Nucleus accumbens (tissue), 56 donors: ENCODE measurements around the gene UBE2C.
"Not testable (repeated sequence)": the region's sequence is repeated elsewhere in the genome, so short reads cannot be mapped to it uniquely, and the experiment has no call there.

Source experiments
- DNase-seq, 56 donors: peaks; one replicate each; lab custom pipeline; 2025; lab: John Stamatoyannopoulos, UW

UBE2C gene

DNA sequence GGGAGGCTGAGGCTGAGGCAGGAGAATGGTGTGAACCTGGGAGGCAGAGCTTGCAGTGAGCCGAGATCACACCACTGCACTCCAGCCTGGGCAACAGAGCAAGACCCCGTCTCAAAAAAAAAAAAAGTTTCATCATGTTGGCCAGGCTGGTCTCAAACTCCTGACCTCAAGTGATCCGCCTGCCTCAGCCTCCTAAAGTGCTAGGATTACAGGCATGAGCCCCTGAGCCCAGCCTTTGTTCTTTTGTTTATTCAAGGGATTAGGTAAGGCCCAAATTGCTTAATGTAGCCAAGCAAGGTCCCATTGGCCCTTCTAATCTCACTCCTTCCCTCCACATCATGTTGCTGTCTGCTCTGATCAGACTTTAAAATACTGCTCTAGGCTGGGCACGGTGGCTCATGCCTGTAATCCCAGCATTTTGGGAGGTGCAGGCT lies 17.2 kb downstream of the UBE2C start:
- not testable (repeated sequence) for DNase-seq

DNA sequence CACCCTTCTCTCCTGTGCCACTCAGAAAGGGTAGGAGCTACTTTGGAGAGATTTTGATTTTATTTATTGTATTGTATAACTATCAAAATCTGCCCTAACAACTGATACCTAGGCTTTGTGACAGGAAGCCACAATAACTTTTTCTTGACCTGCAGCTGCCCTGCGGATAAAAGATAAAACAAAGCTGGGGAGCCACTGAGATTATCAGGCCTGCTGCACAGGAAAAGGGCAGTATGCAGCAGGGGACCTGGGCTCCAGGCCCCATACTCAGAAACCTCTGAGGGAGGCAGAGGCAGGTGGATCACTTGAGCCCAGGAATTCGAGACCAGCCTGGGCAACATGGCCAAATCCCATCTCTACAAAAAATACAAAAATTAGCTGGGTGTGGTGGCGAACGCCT lies 20.2 kb downstream of the UBE2C start:
- no peak for DNase-seq

DNA sequence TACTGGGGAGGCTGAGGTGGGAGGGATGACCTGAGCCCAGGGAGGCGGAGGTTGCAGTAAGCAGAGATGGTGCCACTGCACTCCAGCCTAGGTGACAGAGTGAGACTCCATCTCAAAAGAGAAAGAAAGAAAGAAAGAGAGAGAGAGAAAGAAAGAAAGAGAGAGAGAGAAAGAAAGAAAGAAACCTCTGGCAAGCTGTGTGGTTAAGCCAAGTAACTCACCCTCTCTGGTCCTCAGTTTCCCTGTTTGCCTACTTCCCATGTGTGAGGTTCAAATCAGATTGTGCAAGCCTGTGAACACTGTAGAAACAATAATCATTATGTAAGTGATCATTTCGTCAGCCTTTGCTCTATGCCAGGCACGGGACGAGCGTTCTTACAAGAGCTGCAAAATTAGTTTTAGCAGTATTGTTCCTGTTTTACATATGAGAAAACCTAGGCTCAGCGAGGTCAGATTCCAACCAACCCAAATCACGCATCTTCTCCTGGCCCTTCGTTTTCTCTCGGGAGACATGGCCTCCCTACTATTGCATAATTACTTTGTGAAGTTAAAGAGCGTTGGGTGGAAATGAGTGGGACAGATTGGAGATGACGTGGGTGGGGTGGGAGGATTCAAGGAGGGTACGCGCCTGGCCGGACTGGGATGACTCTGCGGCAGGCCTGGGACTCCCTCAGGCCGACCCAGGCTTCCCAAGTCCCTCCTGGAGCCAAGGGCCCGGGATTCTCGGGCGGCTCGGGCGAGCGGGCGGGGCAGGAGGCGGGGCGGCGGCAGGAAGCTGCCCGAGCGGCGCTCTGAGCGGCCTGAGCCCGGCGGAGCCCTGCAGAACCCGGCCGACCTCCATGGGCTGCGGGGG lies 20.8 kb downstream of the UBE2C start, which contains the start of gene SNX21:
Gene SNX21 (plus strand): TSS at position 770 of the 853 bp plus-strand sequence. CDS start 121 bp downstream, outside the sequence.
- DNase-seq: peak in 49 of 56 donors; percentile 20 to 79 (median 66)

DNA sequence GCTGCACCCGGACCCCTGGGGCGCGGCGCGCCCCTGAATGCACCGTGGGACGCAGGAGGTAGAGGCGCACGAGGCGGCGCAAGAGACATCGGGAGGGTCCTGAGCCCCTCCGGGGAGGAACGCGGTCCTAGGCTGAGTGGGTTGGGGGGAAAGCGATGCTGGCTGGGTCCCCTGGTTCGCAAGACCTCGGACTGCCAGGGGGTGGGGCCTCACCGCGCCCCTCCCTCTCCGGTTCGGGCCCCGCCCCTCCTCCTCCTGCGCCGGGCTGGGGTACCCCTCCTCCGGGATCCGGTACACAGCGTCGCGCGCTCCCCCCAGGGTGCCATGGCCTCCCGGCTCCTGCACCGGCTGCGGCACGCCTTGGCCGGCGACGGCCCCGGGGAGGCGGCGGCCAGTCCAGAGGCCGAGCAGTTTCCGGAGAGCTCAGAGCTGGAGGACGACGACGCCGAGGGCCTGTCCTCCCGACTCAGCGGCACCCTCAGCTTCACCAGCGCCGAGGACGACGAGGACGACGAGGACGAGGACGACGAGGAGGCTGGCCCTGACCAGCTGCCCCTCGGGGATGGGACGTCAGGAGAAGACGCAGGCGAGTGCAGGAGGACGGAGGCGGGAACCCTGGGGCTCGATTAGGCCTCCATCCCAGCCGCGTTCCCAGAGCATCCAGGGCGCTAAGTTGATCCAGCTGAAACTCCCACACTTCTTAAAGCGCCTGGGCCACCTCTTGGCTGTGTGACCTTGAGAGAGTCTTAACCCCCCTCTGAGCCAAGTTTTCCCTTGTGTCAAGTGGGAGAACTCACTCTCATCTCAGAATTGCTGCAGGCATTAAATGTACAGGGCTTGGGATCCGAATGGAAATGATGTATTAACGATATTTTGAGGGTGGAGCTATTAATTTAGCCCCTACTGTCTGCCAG lies 21.7 kb downstream of the UBE2C start:
- DNase-seq: peak in 54 of 56 donors; percentile 12 to 82 (median 67)

DNA sequence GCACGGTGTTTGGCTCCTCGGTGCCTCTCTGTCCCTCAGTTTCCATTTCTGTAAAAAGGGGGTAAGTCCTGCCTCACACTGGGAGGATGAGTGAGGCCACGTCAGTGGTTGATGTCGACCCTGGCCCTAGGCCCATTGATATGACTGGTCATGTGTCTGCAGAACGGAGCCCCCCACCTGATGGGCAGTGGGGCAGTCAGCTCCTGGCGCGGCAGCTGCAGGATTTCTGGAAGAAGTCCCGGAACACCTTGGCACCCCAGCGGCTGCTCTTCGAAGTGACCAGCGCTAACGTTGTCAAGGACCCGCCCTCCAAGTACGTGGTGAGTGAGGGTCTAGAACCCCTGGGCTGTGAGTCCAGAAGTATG lies 22.3 kb downstream of the UBE2C start:
- DNase-seq: peak in 1 of 56 donors; percentile 18

DNA sequence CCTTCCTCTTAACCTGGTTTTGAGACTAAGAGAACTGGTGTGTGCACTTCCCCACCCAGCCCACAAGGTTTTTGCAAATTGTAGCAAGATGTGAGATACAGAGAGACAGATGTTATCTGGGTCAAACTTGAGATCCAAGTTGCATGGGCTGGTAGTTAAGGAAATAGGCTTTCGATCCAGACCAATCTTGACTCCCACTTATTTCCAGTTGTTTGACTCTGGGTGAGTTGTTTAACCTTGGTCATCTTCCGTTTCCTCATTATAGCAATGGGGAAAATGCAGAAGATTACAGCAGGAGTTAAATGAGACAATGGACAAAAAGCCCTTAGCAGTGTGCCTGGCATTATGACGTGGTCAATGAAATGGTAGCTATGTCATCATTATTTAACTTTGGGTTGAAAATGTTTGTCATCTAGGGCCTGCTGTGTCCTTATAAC lies 22.9 kb downstream of the UBE2C start:
- DNase-seq: no peak

DNA sequence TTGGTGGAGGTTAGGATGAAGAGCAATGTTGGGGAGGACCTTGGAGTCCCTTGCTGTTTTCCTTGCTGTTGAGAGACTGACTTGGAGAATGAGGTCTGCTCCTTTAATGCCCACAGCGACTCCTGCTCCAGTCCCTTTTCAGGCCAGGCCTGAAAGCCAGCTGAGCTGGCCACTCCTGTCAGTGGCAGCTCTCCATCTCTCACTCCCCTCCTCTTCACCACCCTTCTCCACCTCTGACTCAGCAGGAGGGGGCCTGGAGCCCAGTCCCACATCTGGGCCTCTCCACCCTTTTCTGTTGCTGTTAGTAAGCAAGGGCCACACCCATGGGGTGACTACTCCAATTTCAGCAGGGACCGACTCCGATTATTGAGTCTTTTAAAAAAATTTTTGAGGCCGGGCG lies 23.4 kb downstream of the UBE2C start:
- peak in 1 of 56 donors; percentile 17 for DNase-seq

DNA sequence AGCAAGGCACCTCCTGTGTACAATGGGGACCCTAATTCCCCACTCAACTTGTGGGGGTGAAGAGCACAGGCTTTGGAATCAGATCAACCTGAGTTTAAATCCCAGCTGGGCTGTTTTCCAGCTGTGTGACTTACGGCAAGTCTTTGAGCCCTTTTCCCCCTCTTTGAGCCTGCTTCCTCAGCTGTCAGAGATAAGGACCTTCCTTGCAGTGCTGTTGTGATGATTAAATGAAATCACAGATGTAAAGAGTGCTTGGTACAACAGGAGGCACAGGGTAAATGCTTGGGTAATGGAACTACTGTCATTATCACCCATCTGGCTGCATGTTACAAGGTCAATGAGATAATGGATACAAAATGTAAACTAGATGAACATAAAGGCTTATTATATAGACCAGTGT lies 24.4 kb downstream of the UBE2C start:
- no peak for DNase-seq

DNA sequence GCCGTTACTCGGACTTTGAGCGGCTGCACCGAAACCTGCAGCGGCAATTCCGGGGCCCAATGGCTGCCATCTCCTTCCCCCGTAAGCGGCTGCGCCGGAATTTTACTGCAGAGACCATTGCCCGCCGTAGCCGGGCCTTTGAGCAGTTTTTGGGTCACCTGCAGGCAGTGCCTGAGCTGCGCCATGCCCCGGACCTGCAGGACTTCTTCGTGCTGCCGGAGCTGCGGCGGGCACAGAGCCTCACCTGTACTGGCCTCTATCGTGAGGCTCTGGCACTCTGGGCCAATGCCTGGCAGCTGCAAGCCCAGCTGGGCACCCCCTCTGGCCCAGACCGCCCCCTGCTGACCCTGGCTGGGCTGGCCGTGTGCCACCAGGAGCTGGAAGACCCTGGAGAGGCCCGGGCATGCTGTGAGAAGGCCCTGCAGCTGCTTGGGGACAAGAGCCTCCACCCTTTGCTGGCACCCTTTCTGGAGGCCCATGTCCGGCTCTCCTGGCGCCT lies 28.3 kb downstream of the UBE2C start:
- no peak for DNase-seq

DNA sequence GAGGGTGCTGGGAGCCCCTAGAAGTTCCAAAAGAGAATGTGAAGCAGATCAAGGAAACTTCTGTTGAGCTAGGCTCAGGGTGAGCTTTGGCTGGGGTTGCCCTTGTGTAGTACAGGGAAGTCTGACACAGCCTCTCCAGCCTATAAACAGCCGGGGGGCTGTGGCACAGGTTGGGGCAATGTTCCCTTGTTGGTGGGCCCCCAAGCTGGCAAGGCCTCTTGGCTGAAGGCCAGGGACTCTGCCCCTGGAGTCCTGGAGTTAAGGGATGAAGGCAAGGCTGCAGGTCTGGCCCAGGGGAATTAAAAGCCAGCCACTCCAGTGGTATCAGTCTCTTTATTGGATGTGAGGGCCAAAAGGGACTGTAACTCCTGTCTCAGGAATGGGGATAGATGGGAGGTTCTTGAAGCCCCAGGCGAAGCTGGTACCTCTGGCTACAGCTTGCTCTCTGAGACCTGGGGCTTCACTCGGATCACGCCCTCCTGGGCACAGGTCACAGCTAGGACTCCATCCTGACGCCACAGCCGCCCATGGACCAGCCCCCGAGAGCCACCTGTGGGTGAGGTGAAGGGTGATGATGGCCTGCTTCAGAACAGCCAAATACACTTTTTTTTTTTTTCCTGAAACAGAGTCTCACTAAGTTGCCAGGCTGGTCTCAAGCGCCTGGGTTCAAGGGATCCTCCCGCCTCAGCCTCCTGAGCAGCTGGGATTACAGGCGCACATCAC lies 29.1 kb downstream of the UBE2C start:
- DNase-seq: peak in 1 of 56 donors; percentile 5

DNA sequence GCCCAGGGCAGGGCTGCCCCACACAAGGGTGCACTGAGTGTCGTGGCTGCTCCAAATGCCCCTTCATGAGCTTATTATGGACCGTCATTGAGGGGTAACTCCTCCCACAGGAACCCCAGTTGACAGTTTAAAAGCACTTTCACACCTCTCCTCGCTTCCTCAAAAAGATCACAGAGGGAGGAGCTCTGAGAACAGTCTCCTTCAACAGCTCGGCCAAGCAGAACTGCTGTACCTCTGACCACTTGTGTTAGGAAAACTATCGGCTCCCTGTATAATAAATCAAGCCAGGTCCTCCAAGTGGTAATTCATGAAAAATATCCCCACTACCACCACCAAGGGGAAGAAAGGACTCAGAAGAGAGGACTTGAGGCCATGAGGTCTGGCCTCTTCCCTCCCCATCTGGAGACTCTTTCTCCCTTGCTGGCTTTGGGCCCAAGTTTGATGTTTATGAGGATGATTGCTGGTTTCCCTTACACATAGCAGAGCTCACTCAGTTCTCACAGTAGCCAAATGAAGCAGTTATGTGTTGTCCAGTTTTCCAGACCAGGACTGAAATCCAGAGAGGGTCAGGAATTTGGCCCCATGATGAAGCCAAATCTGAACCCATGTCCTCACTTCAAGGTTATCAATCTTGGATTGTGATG lies 29.8 kb downstream of the UBE2C start:
- DNase-seq: no peak

DNA sequence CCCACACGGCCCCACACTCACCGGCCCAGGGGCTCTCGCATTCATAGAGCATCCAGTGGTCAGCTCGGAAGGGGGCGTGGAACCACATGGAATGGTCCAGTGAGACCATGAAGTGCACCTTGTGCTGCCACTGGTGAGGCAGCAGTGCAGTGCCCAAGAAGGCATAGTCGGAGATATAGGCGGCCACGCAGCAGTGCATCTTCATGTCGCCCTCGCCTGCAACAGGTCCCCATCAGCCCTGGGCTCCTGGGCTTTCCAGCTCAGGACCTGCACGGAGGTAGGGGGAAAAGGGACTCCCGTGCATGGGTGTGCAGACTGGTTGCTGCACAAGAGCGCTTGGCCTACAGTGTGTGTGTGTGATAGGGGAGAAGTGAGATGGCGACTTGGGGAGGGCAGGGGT lies 31.1 kb downstream of the UBE2C start:
- DNase-seq: no peak

DNA sequence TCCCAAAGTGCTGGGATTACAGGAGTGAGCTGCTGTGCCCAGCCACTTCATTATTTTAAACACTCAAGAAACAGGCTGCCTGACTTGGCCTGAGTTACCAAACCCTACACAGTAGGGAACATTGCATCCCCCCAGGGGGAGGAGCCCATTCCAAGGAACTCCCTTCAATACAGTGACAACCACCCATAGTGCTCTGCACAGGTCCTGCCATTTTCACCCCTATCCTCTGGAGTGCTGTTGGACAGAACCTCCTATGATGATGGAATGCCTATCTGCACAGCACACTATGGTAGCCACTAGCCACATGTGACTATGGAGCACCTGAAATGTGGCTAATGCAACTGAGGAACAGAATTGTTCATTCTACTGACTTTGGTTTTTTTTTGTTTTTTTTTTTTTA lies 33.0 kb downstream of the UBE2C start:
- DNase-seq: no peak

DNA sequence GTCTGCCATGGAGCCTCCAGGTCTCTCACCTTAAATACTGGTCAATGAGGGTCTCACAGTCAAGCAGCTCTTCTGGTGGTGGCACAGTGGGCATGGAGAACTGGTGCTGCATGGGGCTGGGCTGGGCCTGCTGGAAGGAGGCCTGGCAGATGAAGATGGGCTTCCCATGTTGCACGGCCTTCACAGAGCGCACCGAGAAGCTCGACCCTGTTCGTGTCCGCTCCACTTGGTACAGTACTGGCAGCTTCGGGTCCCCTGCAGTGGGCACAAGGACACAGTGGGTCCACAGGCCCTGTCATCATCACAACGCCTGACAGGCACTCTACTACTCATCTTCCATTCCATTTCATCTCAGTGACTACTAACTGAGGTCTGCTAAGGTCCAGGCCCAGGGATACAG lies 36.0 kb downstream of the UBE2C start:
- no peak for DNase-seq

DNA sequence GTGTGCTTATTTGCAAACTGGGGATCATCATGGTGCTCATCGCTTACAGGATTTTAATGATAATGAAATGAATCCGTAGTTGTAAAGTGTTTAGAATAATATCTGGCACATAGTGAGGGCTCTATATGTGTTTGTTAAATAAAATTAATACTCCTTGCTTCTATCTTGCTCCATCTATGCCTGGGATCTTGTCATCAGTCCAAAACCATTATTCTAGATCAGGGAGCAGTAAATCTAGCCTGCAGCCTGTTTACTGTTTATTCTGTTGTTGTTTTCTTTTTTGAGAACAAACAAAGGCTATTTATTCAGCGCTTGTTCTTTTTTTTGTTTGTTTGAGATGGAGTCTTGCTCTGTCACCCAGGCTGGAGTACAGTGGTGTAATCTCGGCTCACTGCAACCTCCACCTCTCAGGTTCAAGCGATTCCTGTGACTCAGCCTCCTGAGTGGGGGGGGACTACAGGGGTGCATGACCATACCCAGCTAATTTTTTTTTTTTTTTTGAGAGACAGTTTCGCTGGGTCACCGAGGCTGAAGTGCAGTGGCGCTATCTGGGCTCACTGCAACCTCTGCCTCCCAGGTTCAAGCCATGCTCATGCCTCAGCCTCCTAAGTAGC lies 36.6 kb downstream of the UBE2C start:
- no peak for DNase-seq

DNA sequence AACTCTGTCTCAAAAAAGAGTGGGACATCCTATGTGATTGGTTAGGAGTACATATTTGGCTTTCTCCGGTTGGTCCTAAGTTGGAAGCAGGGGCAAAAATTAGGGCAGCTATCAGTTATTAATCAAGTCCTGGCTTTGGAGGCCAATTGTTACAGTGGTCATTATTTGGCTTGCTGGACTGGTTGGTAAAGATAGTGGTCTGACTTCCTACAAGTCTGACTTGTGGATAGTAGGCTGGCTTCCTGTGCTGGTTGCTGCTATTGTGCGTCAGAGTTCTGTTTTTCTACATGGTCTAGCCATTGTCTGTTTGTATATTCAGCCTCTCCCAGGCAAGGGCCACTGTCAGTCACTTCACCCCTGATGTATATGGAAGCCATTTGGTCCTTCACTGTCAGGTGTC lies 37.8 kb downstream of the UBE2C start:
- no peak for DNase-seq

DNA sequence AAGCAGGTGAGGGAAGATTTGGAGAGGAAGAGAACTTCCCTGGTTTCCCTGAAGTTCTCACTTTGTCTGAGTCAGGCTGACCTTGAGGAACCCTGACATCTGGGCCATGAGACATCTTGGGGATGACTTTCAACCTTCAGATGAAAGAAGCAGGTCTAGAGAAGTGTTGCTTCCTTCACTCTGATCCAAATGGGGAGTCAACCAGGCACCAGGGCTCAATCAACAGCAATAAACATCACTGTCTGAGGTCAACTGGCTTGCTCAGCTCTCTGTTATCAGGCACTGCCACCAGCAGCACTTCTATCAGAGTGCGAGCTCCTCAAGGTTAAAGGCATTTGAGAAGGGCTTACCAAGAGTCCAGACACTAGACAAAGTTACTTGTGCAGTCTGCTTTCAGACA lies 38.5 kb downstream of the UBE2C start:
- no peak for DNase-seq

DNA sequence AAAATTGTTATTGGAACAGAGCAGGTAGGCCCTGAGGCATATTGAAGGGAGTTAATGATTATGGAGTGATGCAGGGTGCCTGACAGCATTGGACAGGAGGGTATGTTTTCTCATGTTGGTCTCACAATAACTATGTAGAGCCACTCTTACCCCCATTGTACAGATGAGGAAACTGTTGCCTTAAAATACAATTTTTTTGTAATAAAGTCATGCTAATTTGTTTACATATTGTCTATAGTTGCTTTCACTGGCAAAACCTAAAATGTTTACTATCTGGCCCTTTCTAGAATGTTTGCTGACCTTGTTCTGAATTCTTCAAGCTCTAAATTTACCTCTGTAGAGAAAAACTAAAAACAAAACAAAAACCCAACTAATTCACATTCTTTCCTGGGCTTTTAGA lies 39.1 kb downstream of the UBE2C start:
- DNase-seq: no peak

DNA sequence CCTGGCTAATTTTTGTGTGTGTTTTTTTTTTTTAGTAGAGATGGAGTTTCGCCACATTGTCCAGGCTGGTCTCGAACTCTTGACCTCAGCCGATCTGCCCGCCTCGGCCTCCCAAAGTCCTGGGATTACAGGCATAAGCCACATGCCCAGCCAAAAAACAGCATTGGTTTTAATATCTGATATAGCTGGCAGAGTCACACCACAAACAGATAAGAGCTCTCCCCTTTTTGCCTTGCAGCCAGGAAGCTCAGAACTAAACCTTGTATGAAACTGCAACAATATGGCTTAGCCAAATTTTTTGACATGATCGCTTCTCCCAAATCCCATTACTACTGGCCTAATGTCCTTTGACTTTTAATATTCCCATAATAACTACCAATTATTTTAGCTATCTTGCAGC lies 39.9 kb downstream of the UBE2C start:
- no peak for DNase-seq

DNA sequence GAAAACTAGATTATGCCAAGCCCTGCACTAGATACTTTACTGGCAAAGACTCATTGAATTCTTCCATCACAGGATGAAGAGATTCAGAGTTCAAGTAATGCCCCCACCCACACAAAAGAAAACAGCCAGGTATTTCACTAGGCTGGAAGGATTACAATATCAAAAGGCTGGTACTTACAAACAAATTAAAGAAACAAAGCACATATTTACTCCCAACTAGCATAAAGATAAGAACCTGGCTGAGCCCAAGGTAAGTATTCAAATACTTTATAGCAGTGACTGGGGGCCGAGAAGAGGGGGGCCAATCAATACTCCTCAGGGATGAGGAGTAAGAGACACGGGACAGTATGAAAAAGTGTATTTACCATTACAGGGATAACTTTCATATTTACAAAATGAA lies 41.0 kb downstream of the UBE2C start:
- no peak for DNase-seq
